Measurements from ENCODE around the gene EEF1AKMT2.

DNA sequence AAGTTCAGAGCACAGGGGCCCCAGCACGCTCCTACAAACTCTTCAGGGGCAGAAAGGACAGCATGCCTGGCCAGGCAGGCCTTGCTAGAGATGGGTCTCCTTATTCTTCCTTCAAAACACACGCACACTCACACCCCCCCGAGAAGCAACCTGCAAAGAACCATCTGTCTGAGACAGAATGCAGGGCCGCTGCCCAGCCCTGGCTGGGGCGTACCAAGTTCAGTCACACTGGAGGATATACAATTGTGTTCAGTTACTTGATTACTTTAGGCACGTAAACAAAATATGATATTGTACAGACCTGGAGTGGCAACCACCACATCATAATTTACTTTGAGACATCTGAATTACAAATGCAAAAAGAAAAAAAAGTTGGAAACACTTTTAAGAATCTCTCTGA lies 53.2 kb downstream of the EEF1AKMT2 start:
- TF ChIP-seq, protein P1, sequence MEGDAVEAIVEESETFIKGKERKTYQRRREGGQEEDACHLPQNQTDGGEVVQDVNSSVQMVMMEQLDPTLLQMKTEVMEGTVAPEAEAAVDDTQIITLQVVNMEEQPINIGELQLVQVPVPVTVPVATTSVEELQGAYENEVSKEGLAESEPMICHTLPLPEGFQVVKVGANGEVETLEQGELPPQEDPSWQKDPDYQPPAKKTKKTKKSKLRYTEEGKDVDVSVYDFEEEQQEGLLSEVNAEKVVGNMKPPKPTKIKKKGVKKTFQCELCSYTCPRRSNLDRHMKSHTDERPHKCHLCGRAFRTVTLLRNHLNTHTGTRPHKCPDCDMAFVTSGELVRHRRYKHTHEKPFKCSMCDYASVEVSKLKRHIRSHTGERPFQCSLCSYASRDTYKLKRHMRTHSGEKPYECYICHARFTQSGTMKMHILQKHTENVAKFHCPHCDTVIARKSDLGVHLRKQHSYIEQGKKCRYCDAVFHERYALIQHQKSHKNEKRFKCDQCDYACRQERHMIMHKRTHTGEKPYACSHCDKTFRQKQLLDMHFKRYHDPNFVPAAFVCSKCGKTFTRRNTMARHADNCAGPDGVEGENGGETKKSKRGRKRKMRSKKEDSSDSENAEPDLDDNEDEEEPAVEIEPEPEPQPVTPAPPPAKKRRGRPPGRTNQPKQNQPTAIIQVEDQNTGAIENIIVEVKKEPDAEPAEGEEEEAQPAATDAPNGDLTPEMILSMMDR (IDR thresholded peaks at IDR 0.05), result no peak
- no peak for TF ChIP-seq EZH2 (IDR thresholded peaks at IDR 0.05)

Data from neural progenitor cell (in vitro differentiated cells).